ENCODE data around the gene CTAGE1. TPM values are rescaled to one million over a fixed set of nuclear protein-coding genes. Genes with fewer than 3 reads are reported as not detected.
"Not testable (repeated sequence)": the region's sequence is repeated elsewhere in the genome, so short reads cannot be mapped to it uniquely, and the experiment has no call there.

CTAGE1 gene
- polyA plus RNA-seq, 4 donors: 0.05 to 0.06 TPM; not detected in 2

DNA sequence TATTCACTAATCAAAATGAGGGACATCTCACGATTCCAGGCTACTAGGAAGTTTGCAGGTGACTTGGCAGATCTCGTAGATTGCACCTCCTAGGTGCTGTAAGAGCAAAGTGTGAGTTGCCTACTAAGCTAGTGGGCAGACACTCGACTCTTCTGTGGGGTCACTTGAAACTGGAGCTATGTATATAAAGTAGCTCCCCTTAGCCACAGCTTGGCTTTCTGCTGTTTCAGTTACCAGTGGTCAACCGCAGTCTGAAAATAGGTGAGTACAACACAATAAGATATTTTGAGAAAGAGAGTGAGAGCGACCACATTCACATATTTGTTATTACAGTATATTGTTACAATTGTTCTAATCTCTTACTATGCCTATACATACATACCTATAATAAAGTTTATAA, 23.3 kb downstream of the CTAGE1 start:
- no peak for DNase-seq (ENCODE audit: low read depth in 4 of 4, low spot score in 3 of 4)

DNA sequence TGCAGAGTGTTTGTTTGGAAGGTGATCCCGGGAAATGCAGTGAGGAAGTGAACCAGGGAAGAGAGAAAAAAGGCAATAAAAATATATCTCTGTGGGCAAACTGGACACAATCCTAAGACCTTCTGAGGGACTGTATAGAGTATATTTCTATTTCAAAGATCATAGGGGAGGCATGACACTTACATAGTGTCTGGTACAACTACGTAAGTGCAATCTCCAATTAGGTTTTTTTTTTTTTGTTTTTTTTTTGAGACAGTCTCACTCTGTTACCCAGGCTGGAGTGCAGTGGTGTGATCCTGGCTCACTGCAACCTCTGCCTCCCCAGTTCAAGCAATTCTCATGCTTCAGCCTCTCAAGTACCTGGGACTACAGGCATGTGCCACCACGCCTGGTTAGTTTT, 24.6 kb downstream of the CTAGE1 start:
- not testable (repeated sequence) for DNase-seq (ENCODE audit: low read depth in 4 of 4, low spot score in 3 of 4)

DNA sequence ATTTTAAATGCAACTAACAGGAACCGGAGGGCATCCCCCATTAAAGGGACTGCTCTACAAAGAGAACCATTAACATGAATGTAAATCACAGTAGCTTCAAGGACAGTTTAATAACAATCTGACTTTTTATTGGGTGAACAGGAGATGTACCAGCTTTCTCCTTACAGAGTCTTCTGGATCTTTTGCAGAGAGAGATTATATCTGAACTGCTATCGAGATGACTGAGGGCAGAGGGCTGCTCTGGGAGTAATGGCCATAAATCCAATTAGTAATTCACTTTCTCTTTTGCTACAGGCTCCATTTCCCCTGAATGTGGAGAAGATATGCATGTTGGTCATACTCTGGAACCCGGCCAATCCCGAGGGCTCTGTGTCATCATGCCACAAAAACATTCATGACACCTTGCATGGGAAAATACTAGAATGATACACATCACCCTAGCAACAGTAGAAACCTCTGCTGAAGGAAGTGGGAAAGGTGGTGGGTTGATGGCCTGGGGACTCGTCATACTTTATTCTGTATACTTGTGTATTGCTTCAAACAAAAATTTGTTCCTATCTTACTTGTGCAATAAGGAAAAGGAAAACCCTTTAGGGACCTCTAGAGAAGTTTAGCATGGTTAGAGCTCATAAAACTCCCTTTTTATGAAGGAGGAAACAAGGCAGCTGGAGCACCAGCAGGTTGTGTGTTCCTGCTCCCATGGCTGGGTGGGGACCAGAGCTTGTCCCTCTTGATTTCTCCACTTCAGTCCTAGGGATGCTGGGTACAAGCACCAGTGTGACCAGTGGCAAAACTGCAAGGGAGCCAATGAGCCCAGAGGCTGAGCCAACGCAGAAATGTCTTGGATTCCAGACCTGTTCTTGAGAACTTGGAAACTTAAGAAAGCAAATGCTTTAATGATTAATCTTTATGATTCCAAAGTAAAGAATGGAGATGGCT, 26.0 kb downstream of the CTAGE1 start:
- DNase-seq (ENCODE audit: low read depth in 4 of 4, low spot score in 3 of 4): no peak

DNA sequence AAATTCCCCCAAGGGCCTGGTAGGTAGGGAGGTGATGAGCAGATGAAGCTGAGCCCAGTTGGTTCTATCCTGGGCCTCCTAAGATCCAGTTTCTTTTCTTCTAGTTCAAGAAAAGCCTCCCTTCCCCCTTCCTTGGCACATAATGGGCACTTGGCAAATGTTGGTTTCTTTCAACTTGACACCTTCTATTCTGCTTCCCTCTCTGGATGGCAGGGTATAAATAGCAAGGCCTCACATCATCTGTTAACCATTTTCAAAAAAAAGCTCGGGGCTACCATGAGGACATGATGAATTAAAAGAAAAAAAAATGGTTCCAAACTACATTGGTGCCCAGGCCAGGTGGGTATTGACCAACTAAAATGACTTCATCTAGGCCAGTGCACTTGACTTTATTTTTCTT, 29.9 kb downstream of the CTAGE1 start:
- no peak for DNase-seq (ENCODE audit: low read depth in 4 of 4, low spot score in 3 of 4)

DNA sequence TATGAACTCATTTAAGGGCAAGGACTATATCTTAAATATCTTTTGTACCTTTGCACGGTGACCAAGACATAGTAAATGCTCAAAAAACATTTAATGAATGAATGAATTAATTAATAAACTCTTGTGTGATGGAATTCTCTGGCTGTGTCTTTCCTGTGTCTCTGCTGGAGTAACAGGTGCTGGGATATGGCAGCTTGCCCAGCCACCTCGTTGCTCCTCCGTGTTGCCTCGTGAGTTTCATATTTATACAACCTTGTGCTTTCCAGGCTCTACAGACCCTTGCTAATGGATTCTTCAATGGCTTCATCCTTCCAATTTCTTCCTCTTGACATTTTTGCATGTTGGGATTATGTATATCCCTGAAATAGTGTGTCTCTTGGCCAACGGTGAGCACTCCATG, 30.4 kb downstream of the CTAGE1 start:
- DNase-seq (ENCODE audit: low read depth in 4 of 4, low spot score in 3 of 4): no peak

DNA sequence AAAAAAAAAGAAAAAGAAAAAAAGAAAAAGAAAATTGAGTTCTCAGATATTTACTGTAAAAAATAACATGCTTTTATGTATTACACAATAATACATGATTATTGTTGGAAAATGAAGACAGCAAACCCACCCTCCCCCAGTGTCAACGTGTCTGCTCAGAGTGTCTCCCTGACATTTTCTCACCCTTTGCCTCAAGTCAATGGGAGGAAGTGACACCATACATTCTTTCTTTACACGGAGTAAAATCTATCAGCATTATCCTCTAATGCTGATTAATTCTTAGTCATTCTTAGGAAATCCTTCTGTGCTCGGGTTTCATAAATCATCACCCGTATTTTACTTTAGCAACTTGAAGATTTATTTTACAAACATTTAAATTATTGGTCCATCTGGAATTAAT, 32.0 kb downstream of the CTAGE1 start:
- DNase-seq (ENCODE audit: low read depth in 4 of 4, low spot score in 3 of 4): no peak

DNA sequence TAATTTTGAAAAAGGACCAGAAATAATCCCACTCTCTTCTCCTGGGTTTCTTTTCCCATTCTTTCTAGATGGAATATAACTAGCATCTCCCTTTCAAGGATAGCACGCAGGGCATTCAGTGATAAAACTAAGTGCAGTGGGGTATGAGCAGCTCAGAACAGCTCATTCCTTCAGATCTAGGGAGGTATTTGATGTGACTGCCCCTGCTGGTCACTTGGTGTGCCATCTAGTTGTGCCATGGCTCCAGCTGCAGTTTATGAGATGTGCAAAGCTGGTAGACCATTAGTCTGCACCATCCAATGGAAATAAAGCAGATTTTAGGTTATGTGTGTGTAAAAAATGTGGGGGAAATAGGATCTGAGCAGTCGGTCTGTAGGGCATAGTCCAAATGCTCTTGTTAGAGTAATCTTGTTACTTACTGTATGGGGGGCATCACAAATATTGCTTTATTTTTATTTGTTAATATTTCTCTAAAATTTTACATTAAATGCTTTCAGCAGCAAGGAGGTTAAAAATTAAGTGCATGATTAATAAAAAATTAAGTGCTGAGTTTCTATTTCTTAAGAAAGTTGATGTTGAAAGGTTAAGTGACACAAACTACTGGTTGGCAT, 38.9 kb downstream of the CTAGE1 start:
- DNase-seq (ENCODE audit: low read depth in 4 of 4, low spot score in 3 of 4): no peak

DNA sequence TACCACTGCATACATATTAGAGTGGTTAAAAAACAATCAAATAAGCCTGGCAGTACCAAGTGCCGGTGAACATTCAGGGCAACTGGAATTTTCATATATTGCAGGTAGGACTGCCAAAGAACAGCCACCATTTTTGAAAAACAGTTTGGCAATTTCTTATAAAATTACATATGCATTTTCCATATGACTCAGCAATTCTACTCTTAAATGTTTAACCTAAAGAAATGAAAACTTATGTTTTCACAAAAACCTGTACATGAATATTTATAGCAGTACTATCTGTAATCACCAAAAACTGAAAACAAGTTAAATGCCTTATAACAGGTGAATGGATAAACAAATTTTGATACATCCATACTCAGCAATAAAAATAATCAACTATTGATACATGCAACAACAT, 39.9 kb downstream of the CTAGE1 start:
- DNase-seq (ENCODE audit: low read depth in 4 of 4, low spot score in 3 of 4): no peak

DNA sequence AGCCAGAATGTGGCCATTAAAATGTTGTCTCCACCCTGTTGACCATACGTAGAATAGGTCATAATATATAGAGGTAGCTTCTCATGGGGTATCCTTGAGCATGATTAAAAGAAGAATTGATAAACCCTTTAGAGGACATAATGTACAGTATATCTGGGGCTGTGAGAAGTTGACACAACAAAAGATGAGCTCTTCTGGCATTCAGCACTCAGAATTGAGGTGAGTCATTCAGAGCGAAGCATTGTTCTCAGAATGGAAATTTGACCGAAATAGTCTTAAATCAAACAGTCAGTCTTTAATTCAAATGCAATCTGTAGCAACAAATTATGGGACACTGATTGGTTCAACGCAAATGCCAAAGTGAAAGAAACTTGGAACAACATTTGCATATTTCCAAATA, 47.3 kb downstream of the CTAGE1 start:
- no peak for DNase-seq (ENCODE audit: low read depth in 4 of 4, low spot score in 3 of 4)

DNA sequence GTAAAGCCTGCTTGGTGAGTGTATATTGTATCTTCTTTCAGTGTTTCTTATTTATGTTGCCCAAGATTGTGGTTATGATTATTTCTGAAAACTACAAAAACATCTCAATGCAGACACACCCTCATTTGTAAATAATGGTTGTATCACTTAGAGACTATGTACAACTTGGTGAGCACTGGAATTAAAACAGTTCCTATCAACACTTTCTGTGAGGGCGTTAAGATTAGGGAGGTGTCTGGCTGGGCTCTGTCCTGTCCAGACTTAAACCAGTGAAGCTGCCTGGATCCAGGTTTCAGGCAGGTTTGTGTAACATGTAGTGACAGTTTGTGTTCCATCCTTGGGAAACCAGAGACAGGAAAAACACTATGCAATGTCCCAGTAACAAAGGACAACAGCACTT, 49.7 kb downstream of the CTAGE1 start:
- DNase-seq (ENCODE audit: low read depth in 4 of 4, low spot score in 3 of 4): no peak

DNA sequence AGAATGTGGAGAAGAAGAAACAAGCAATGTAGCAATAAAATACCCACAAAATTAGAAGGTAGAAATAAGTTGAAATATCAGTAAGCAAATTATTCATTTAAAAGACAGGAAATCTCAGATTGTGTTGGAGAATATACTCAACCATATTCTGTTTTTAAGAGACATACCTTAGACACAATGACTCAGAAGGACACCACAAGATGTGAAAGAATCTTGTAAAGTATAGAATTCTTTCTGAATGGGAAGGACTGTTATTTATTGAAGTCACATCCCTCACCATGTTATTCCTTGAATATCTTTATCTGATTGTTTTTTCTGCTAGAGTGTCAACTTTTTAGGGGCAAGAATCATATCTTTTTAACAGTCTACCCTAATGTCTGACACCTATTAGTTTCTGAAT, 50.4 kb downstream of the CTAGE1 start:
- DNase-seq (ENCODE audit: low read depth in 4 of 4, low spot score in 3 of 4): no peak

DNA sequence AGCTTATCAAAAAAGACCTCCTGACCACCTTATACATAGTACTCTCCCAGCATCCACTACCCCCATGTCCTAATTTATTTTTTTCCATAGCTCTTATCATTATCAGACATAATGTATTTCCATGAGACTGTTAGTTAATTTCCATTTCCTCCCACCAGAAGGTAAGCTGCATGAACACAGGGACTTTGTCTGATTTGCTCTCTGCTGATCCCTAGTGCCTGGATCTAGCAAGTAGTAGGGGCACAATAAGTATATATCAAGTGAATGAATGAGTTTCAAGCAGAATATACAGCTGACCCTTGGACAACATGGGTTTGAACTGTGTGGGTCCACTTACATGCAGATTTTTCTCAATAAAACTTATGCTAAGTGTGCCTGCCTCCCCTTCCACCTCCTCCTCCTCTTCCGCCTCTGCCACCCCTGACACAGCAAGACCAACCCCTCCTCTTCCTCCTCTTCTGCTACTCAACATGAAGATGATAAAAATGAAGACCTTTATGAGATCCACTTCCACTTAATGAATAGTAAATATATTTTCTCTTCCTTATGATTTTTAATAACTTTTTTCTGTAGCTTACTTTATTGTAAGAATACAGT, 53.8 kb downstream of the CTAGE1 start:
- DNase-seq (ENCODE audit: low read depth in 4 of 4, low spot score in 3 of 4): no peak

Other genes with a start within 250 kb of the CTAGE1 start
- 10 to 100 TPM; 10.3 to 11.8 (median 11.0) TPM for gene GATA6, start 248.3 kb downstream of the CTAGE1 start, polyA plus RNA-seq (ENCODE audit: insufficient read length in 4 of 4)

Measured in right renal pelvis (tissue), 4 donors.